Measurements from ENCODE around the gene RHOT2. TPM values are rescaled to one million over a fixed set of nuclear protein-coding genes. Genes with fewer than 3 reads are reported as not detected.

Gene RHOT2
- total and polyA plus RNA-seq, 9 of the 15 experiments (the other 6 are each of a cell fraction or from before 2014, with no cell fraction given) = 5.0 to 373 (median 112) TPM

DNA sequence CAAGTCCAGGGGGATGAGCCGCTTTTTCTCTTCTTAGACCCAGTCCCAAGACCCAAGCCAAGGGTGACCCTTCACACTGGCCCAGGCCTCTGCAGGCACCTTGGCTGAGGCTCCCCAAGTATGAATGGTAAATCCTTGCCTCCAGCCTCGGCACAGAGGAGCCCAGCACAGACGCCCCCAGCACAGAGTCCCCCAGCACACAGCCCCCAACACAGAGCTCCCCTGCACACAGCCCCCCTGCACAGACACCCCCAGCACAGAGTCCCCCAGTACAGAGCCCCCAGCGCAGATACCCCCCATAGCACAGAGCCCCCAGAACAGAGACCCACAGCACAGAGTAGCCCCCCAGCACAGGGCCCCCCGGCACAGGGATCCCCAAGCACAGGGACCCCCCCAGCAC lies 27.3 kb upstream of the RHOT2 start (continued):
- TF ChIP-seq MGA (IDR thresholded peaks at IDR 0.05) (no peak), KDM2B (CRISPR knock-in tag; IDR thresholded peaks at IDR 0.05) (no peak)
- TF ChIP-seq, protein P1, sequence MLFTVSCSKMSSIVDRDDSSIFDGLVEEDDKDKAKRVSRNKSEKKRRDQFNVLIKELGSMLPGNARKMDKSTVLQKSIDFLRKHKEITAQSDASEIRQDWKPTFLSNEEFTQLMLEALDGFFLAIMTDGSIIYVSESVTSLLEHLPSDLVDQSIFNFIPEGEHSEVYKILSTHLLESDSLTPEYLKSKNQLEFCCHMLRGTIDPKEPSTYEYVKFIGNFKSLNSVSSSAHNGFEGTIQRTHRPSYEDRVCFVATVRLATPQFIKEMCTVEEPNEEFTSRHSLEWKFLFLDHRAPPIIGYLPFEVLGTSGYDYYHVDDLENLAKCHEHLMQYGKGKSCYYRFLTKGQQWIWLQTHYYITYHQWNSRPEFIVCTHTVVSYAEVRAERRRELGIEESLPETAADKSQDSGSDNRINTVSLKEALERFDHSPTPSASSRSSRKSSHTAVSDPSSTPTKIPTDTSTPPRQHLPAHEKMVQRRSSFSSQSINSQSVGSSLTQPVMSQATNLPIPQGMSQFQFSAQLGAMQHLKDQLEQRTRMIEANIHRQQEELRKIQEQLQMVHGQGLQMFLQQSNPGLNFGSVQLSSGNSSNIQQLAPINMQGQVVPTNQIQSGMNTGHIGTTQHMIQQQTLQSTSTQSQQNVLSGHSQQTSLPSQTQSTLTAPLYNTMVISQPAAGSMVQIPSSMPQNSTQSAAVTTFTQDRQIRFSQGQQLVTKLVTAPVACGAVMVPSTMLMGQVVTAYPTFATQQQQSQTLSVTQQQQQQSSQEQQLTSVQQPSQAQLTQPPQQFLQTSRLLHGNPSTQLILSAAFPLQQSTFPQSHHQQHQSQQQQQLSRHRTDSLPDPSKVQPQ (CRISPR knock-in tag; IDR thresholded peaks at IDR 0.05; ENCODE audit: borderline replicate concordance) = no peak
- TF ChIP-seq, protein P2, sequence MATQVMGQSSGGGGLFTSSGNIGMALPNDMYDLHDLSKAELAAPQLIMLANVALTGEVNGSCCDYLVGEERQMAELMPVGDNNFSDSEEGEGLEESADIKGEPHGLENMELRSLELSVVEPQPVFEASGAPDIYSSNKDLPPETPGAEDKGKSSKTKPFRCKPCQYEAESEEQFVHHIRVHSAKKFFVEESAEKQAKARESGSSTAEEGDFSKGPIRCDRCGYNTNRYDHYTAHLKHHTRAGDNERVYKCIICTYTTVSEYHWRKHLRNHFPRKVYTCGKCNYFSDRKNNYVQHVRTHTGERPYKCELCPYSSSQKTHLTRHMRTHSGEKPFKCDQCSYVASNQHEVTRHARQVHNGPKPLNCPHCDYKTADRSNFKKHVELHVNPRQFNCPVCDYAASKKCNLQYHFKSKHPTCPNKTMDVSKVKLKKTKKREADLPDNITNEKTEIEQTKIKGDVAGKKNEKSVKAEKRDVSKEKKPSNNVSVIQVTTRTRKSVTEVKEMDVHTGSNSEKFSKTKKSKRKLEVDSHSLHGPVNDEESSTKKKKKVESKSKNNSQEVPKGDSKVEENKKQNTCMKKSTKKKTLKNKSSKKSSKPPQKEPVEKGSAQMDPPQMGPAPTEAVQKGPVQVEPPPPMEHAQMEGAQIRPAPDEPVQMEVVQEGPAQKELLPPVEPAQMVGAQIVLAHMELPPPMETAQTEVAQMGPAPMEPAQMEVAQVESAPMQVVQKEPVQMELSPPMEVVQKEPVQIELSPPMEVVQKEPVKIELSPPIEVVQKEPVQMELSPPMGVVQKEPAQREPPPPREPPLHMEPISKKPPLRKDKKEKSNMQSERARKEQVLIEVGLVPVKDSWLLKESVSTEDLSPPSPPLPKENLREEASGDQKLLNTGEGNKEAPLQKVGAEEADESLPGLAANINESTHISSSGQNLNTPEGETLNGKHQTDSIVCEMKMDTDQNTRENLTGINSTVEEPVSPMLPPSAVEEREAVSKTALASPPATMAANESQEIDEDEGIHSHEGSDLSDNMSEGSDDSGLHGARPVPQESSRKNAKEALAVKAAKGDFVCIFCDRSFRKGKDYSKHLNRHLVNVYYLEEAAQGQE (IDR thresholded peaks at IDR 0.05; ENCODE audit: borderline replicate concordance) = no peak
- TF ChIP-seq, protein P2 (CRISPR knock-in tag; IDR thresholded peaks at IDR 0.05; ENCODE audit: low read depth) = no peak

Data from K562 (cell line).